GM18517 (cell line): ENCODE results near the gene LYSMD2.
A peak's percentile ranks its signal among the peaks of the same experiment; 100 is the strongest.
"Not testable (repeated sequence)": the region's sequence is repeated elsewhere in the genome, so short reads cannot be mapped to it uniquely, and the experiment has no call there.

Experiments used
- ATAC-seq: cut with Tn5 transposase; IDR thresholded peaks from one replicate; pipeline ENCODE4 v1.9.1; 2021; ENCODE audit warnings: mild to moderate bottlenecking, moderate library complexity; ENCODE audit not compliant: unreplicated experiment

Gene LYSMD2, protein sequence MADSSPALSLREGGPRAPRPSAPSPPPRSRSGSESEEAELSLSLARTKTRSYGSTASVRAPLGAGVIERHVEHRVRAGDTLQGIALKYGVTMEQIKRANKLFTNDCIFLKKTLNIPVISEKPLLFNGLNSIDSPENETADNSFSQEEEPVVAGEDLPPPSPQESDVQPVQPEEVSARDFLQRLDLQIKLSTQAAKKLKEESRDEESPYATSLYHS

DNA sequence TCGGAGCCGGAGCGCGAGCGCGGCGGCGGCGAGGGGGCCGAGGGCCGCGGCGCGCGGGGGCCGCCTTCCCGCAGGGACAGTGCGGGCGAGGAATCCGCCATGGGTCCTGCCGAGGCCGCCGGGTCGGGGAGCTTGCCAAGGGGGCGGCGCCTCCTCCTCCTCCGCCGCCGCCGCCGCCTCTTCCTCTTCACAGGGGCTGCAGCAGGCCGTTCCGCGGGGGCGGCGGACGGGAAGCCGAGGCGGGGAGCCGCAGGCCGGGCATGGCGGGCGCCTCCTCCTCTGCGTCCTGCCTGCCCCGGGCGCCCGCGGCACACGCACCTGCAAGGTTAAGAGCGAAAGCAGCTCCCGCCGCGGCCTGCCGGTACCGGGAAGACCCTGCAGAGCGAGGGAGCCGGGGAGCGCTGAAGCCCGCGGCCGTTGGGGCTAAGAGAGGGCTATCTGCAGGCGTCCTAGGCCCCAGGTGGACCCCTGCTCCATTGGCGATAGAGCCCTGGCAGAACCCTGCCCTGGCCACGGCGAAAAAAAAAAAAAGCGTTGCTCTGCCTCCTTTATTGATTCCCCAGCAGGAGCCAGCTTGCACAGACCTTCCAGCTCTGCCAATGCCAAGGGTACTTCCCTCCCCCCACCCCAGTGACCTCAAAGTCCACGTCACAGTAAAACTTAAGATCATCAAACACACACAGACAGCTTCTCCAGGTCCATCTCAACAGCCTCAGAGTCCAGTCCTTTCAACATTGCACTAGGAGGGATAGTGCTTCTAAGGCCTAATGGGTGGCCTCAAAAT, at the start of gene LYSMD2:
Gene LYSMD2, minus strand, starts transcription at position 134 of the 784 bp plus-strand sequence. Its CDS starts 33 bp downstream, at position 101.
- ATAC-seq, result peak; percentile 35

DNA sequence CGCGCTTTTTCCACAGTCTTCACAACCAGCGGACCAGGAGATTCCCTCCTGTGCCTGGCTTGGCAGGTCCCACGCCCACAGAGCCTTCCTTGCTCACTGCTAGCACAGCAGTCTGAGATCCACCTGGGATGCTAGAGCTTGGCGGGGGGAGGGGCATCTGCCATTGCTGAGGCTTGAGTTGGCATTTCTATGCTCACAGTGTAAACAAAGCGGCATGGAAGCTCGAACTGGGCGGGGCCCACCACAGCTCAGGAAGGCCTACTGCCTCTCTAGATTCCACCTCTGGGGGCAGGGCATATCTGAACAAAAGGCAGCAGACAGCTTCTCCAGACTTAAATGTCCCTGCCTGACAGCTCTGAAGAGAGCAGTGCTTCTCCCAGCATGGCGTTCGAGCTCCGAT, 49.7 kb upstream of the LYSMD2 start:
- ATAC-seq, result not testable (repeated sequence)

DNA sequence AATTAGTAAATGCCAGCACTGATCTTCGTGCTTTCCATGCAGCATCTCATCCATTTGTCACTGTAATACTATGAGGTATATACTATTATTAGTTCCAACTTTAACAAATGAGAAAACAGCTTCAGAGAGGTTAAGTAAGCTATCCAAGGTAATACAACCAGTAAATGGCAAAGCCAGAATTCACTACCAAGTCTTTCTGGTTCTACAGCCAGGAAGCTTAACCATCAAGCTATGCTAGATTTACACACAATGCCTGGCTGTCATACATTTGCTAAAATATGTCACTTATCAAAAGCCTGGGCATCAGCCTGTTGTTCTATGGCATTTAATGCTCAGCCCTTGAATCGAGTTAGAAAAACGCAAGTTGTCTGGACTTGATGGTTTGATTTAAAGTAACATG, 46.5 kb upstream of the LYSMD2 start:
- no peak for ATAC-seq

DNA sequence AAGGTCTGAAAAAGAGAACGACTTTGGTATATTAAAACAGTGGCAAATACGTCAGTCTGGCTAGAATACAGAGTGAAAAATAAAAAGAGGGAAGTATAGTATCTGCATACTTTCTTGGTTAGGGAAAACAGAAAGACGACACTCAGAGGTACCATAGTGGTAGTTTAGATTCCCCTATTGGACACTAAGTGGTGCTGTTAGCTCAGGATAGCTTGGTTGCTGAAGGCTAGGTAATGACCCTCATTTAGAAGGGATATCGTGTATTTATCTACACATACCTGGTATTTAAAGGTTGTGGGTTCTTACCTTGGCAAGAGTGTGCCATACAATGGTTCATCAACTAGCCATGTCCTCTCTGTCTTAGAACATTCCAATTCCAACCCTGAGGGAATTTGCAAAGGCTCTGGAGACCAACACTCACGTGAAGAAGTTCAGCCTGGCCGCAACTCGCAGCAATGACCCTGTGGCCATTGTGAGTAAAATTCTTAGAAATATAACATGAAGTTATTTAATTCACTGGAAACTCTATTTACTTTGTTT, 45.0 kb upstream of the LYSMD2 start:
- ATAC-seq, result no peak

DNA sequence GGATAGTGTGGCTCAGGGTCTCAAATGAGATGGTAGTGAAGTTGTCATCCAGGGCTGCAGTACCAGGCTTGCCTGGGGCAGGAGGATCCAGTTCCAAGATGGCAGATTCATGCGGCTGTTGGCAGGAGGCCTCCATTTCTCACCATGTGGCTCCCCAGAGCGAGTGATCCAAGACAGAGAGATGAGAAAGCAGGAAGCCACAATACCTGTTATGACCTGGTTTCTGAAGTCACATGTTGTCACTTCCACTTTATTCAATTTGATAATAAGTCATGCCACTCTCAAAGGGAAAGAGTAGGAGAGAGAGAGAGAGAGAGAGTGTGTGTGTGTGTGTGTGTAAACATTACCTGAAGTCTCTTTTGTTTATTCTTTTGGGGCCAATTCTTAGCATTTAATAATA, 44.1 kb upstream of the LYSMD2 start:
- no peak for ATAC-seq

DNA sequence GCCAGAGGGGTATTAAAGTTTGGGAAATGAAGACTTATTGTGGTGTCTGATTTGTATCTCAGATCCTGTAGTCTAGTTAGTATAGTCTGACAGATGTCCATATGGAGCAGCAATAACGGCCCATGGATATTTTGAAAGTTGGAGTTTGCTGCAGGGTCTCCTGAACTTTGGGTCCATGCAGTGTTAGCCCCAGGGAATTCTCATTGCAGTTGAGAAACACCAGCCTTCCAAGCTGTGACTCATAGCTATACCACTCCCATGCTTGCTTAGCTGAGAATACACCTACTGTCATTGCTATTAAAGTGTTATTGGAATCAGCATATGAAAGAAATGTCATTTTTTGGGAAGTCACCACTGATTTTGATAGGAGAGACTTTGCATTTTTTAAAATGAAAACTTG, 43.2 kb upstream of the LYSMD2 start:
- no peak for ATAC-seq

DNA sequence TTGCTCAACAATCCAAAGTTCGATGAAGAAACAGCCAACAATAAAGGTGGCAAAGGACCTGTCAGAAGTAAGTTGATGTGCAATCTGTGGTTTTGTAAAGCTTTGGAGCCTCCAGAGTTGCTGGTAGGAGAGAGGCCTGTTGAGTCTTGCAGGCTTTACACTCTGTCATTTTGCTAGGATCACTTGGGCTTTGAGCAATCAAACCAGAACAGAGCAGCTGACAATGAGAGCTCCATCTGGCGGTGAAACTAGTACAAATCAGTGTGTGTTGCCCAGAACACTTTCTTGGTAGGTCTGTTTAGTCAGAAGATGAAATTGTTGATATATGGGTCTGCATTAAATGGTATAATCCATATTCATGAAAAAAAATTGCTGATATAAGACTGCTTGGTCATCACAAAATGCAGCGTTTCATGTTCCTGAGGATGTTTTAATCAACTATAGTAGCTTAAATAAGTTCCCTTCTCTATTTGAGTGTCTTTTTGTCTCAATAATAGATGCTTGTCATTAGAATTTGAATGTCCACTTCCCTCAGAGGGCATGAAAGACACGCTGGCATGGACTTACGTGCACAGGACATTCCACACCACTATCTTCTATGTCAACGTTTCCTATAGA, 39.6 kb upstream of the LYSMD2 start:
- peak; percentile 67 for ATAC-seq

DNA sequence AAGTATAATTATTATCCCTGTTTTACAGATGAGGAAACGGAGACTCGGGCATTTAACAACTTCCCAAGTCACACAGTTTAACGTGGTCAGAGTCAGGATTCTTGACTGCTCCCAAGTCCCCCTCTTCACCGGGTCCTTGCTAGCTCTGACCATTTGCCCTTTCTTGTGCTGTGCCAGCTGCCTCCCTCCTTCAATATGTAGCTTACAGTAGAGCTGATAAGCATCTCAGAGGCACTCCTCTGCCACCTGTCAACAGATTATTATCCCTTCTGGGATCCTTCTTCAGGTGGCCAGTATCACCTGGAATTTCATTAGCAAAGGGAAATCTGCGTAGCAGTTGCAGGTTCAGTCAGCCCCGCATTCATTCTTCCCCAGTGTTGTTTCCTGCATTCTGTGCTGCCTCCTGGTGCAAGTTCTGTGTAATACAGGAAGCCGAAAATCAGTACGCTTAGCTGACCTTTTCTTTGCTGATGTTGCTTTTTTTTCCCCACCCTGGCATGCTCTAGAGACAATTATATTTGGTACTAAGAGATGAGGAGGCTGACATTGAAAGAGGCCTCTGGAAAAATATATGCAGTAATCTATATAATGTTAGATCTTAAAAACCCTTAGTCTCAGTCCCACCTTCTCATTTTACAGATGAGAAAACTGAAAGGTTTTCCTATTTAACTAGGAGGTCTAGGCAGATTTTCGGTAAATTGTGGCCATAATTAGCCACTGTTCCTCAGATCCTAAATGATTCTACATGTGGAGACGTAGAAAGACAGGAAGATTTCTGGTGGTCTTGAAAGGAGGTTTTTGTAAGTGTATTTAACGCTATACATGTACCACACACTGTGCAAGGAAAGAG, 38.7 kb upstream of the LYSMD2 start:
- peak; percentile 48 for ATAC-seq

DNA sequence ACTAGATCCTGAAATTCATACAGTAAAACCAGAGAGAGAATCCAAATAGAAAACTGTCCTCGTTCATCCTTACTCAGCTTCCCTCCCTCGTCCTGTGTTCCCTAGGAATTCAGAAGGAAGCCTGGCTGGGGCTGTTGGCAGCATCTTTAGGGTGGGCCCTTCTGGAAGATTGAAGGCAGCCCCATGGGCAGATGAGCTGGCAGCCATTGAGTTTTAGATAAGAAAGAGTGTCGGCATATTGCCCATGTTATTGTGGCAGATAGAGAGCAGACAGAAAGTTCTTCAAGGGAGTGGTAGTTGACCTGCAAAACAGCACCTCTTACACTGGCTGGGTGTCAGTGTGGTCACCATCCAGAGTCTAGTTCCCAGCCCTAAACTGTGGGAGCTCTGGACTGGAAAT, 37.5 kb upstream of the LYSMD2 start:
- ATAC-seq, result no peak

DNA sequence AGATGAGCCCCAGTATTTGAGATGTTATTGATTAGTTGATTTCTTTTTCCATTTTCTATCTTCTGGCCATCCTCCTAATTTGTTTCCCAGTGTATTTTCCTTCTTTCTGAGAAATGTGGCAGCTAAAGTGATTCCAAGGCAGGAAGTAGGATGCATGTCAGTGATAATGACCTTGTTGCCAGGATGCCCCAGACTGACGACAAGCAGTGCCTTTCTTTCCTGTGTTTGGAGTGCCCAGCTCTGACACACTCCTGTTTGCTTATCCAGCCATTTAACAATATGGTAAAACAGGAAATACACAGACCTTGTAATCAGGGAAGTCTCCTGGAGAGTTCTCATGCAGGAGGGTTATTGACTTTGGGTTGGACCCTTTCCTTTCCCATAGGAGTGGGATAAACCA, 34.3 kb upstream of the LYSMD2 start:
- ATAC-seq, result no peak

DNA sequence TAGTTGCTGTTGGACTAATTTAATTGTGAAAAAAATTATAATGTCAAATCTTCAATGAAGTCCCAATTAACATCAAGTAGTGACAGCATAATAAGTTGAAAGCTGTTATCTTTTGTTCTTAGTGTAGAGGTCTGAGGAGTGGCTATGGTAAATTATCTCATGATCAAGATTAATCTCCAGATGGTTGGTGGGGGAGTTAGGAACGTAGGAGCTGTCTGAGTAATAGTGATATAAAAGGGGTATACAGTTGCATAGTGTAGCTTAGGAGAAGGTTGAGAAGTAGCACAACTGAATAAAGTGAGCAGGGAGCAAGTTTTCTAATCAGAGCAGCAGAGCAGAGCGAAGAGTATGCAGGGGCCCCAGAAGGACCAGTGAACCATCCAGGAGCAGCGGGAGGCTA, 33.4 kb upstream of the LYSMD2 start:
- ATAC-seq, result no peak

DNA sequence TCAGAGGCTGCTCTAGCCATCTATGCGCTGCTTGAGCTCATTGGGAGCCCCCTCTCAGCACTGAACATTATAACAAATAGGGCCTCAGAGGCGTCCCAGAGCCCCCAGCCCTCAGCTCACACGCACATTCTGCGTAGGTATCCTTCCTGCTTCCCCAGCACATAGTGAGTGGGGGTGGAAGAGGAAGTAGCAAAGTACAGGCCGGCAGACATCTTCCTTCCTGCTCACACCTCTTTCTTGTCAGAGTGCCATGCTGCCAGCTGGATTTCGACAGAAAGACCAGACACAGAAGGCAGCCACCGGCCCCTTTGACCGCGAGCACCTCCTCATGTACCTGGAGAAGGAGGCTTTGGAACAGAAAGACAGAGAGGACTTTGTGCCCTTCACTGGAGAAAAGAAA, 30.6 kb upstream of the LYSMD2 start:
- no peak for ATAC-seq

DNA sequence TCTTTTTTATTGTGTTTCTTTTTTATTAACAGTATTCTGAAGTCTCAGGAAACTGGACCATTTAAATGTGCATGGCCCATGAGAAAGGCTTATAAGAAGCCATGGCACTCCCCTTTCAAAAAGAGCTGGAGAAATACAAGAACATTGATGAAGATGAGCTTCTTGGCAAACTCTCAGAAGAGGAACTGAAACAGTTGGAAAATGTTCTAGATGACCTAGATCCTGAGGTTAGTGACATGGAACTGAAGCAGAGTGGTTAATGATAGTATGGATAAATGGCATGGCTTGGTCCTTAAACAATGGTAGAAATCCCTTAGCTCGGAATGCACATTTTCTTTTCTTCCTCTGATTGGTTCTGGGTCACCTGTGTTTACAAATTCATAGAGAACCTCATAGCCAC, 28.9 kb upstream of the LYSMD2 start:
- ATAC-seq, result no peak

DNA sequence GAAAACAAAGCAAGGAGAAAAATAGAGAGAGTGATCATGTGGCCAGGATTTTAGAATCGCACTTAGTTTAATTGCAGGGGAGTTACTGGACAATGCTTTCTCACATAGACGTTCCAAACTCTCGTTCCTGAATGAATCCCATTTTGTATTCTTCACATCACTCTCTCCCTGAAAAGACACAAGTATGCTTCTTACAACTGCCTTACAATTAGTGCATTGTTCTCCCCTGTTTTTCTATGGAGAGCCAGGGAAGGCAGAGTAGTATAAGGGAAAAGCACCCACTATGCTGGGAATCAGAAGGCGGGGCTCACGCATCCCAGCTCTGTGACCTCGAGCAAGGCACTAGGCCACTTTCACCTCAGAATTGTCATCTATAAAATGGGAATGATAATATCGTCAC, 28.3 kb upstream of the LYSMD2 start:
- no peak for ATAC-seq

DNA sequence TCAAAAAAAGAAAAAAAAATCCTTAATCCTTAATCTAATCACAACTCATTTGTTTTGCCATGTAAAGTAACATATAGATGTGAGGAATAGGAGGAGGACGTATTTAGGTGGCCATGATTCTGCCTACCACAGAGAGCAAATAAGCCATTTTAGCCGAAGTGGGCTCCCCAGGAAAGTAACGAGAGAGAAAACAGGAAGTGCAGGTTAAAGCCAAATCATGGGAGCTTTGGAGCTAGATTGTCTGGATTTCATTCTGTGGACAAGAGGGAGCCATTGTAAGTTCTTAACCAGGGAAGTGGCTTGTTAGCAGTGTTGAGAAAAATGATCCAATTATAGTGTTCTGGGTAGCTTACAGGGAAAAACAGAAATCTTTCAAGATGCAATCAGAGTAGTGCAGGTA, 23.4 kb upstream of the LYSMD2 start:
- ATAC-seq, result no peak

DNA sequence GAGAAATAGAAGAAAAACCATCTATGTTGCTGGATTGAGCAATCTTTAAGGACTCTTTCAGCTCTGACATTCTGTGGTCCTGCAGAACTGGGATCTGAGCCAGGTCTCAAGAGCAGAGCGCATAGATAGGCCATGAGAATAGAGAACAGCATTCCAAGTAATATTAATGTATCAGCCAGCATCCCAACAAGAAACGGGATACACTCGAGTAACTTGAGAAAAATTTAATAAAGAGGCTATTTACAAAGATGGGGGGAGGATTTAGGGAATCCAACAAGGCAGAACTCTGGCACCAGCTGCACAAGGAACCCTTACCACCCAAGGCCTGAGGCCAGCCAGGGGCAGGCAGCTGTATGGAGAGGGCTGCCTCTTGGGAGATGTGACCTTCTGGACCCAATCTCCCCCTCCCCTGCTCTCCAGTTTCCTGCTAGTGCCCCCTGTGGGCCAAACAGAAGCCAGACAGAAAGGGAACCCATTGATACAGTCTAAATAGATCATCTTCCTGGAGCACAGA, 22.2 kb upstream of the LYSMD2 start:
- ATAC-seq, result no peak

DNA sequence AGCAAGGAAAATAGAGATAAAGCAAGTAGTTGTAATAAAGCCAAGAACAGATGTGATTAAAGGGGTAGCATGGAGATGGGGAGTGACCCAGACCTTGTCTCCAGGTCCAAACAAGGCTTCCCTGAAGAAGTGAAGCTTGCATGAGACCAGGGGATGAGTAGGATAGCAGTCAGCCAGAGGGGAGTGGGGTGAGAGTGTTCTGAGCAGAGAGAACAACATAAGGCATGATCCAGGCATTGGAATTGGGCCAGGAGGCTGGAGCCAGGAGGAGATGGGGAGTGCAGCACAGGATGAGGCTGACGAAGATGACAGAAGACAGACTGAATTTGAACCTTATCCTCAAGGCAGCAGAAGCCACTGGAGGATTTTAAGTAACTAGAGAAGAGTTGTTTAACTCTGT, 21.2 kb upstream of the LYSMD2 start:
- no peak for ATAC-seq

DNA sequence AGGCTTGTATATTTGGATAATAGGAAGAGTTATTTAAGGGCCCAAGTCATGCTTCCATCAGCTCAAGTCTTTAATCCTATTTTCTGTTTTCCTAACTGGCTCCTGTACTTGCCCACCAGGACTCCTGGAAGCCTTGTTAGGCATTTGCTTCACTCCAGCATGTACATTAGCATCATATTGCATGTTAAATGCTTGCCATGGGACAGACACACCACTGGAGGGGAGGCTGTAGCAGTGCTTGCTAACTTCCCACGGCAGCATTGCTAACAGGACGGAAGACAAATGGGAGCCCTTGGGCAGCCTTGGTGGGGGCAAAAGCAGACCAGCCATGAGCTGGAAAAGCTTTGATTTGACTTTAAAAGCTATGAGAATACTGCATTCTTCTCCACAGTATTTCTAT, 20.0 kb upstream of the LYSMD2 start:
- no peak for ATAC-seq

DNA sequence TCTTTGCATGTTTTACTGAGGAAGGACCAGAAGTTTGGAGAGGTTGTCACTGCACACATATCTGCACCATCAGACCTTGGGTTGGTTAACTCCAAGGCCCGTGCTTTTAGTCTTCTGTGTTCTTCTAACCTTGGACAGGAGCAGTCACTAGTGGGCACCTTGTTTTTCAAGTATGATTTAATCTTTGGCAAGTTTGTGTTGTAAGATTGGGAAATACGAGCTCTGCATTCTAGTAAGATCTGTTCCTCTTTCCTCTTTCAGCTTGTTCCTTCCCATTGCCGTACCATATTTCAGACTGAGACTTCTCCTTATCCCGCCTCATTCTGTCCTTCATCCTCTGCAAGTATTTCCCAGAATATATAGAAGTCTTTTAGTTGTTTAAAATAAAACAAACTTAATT, 19.0 kb upstream of the LYSMD2 start:
- no peak for ATAC-seq

DNA sequence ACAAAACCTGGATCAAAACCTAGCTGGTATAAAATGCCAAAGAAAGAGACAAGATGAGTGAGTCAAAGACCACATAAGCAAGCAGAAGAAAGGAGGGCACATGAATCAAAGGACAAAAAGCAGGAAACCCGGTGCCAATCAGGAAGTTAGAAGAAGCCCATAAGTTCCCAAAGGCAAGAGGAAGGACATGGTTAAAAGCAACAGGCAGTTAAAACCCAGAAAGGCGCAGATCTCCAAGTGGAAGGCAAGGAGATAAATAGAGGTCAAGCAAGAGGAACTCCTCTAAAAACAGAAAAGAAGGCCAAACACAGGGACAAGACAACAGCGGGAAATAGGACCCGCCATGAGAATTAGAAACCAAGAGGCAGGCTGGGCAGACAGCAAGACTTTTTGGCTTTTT, 18.3 kb upstream of the LYSMD2 start:
- ATAC-seq, result no peak

DNA sequence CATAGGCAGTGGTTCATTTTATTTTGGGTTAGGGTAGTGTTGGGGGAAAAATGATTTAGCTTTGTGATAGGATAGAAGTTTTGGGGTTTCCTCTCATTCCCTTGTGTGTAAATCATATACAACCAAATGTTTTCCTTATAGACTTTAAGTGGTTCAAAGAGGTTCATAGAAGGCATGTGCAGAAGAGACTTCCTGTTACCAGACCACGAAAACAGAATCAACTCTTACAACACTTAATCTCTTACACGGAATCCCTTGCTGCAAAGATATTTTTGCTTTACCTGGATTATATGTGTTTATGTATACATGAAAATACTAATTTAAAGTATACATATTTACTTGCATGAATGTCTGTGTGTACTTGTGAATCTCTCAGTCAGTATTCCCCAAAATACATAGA, 16.8 kb upstream of the LYSMD2 start:
- ATAC-seq, result no peak
